SU-DHL-6 (cell line): ENCODE data around the gene MCTP1.

ENCODE experiments used
- H2AFZ ChIP-seq: fragments of 200-600 bp; sonication (generic); 2 replicates; pipeline ENCODE4 v1.6.1; 2014; ENCODE audit warnings: low read depth, mild to moderate bottlenecking, moderate library complexity, mixed read lengths, antibody characterized with exemption, low read length; ENCODE audit not compliant: severe bottlenecking
- H3F3A ChIP-seq: fragments of 200-600 bp; shearing (Covaris generic); 2 replicates; pipeline ENCODE4 v1.6.0; 2016; ENCODE audit warnings: antibody characterized with exemption, mild to moderate bottlenecking; ENCODE audit not compliant: insufficient read depth
- H3K27ac ChIP-seq: fragments of 200-600 bp; sonication (generic); 2 replicates; pipeline ENCODE4 v1.5.1; 2016; ENCODE audit warnings: low read depth, mild to moderate bottlenecking, low read length, moderate library complexity, mixed read lengths
- H3K27me3 ChIP-seq: fragments of 200-600 bp; sonication (generic), shearing (Covaris generic); 2 replicates; pipeline ENCODE4 v1.6.0; 2014; ENCODE audit warnings: mild to moderate bottlenecking, low read length
- H3K36me3 ChIP-seq: fragments of 200-600 bp; sonication (generic); 2 replicates; pipeline ENCODE4 v1.6.1; 2014; ENCODE audit warnings: mild to moderate bottlenecking, low read length, mixed read lengths
- H3K4me2 ChIP-seq: fragments of 300-600, 200-600 bp; shearing (Covaris generic), sonication (generic); 2 replicates; pipeline ENCODE4 v1.6.0; 2014; ENCODE audit warnings: low read length, low read depth, mild to moderate bottlenecking; ENCODE audit not compliant: poor library complexity, severe bottlenecking
- H3K4me3 ChIP-seq: fragments of 200-600 bp; sonication (generic); 2 replicates; pipeline ENCODE4 v1.5.1; 2014; ENCODE audit warnings: antibody characterized with exemption, low read length, mild to moderate bottlenecking, mixed read lengths; ENCODE audit not compliant: insufficient read depth, poor library complexity, severe bottlenecking
- H3K79me2 ChIP-seq: fragments of 200-600 bp; sonication (generic); 2 replicates; pipeline ENCODE4 v1.6.1; 2014; ENCODE audit warnings: mild to moderate bottlenecking, low read length, moderate library complexity; ENCODE audit not compliant: insufficient read depth
- H3K9ac ChIP-seq: fragments of 200-600 bp; sonication (generic); 2 replicates; pipeline ENCODE4 v1.7.0; 2014; ENCODE audit warnings: mild to moderate bottlenecking, low read length
- H3K9me2 ChIP-seq: fragments of 200-600 bp; sonication (generic); replicated peaks from 2 replicates; pipeline ENCODE4 v1.6.1; 2014; ENCODE audit warnings: low read length; ENCODE audit not compliant: insufficient read depth
- H3K9me3 ChIP-seq: fragments of 200-600 bp; sonication (generic); 2 replicates; pipeline ENCODE4 v1.6.1; 2014; ENCODE audit warnings: low read length, mixed read lengths; ENCODE audit not compliant: insufficient read depth
- H4K20me1 ChIP-seq: fragments of 200-600 bp; sonication (generic); 2 replicates; pipeline ENCODE4 v1.6.1; 2014; ENCODE audit warnings: low read depth, mild to moderate bottlenecking, antibody characterized with exemption, low read length, moderate library complexity, mixed read lengths
- CTCF ChIP-seq: fragments of 200-600 bp; sonication (generic); IDR thresholded peaks from one replicate; pipeline ENCODE4 v1.5.1; 2017; ENCODE audit warnings: antibody characterized with exemption, mild to moderate bottlenecking, low read length, moderate library complexity; ENCODE audit not compliant: insufficient read depth, poor library complexity, severe bottlenecking
- EZH2phosphoT487 ChIP-seq: fragments of 200-600 bp; sonication (generic), shearing (Covaris generic); conservative IDR thresholded peaks from 2 replicates; pipeline ENCODE4 v1.6.1; 2018; ENCODE audit warnings: mild to moderate bottlenecking, antibody characterized with exemption, low read length, moderate library complexity, mixed read lengths

The MCTP1 gene

DNA sequence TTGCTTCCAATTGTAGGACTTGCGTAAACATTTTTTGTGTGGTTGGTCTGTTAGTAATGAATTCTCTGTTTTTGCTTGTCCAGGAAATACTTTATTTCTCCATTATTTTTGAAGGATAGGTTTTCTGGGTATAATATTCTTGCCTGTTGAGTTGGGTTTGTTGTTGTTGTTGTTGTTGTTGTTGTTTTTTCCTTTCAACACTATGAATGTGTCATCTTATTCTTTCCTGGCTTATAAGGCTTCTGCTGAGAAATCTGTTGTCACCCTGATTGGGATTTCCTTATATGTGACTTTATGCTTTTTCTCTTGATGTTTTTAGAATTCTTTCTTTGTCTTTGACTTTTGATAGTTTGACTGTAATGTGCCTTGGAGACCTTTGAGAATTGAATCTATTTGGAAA lies 626.6 kb downstream of the MCTP1 start:
- Histone ChIP-seq H3K4me3 (no peak overlapping the region), H3K79me2 (peaks cover 12% of the 10 kb centered on the region), H3K9ac (no peak overlapping the region), H3K9me3 (peaks cover 22% of the 10 kb centered on the region; the same call in 1 of the 2 replicates), H3K9me2 (no peaks in the 10 kb centered on the region), H3K27ac (no peak overlapping the region), H3F3A (no peaks in the 10 kb centered on the region), H2AFZ (no peak overlapping the region), H3K27me3 (no peaks in the 10 kb centered on the region), H4K20me1 (no peaks in the 10 kb centered on the region), H3K36me3 (peaks cover 57% of the 10 kb centered on the region), H3K4me2 (no peak overlapping the region)
- TF ChIP-seq CTCF, result no peak
- no peak for TF ChIP-seq EZH2phosphoT487
